Measurements from ENCODE around the gene MAGI1. TPM values are rescaled to one million over a fixed set of nuclear protein-coding genes. Genes with fewer than 3 reads are reported as not detected.

MAGI1 gene
- total and polyA plus RNA-seq, 12 donors = 5.7 to 58.2 (median 37.7) TPM

GRCh38 chr3:65978116-65978515 is 60.6 kb downstream of the MAGI1 start:
- intact Hi-C loops (cut with DNase I) = loop anchor here in 1 of 10 donors (10.0 kb wide), 1 partner anchor 57 kb away; the partner anchor contains the start of gene MAGI1
- Histone ChIP-seq H3K4me3 (no peak overlapping the region), H3K4me1 (peaks cover 0 to 26% (median 14%) of the 10 kb centered on the region in 9 donors), H3K27ac (peak overlapping the region in 1 of 10 donors; percentile 21), H3K9me3 (peaks cover 0 to 3% (median 0%) of the 10 kb centered on the region in 11 donors), H3K36me3 (no peaks in the 10 kb centered on the region), H3K27me3 (no peaks in the 10 kb centered on the region)
- no peak for ATAC-seq
- TF ChIP-seq CTCF (IDR thresholded peaks at IDR 0.05) = no peak
- DNase-seq = no peak

GRCh38 chr3:65975032-65975431 is 63.7 kb downstream of the MAGI1 start:
- WGBS, 2 donors = 87% methylated on average over 3 of the region's 3 CpGs

GRCh38 chr3:65974509-65974908 is 64.2 kb downstream of the MAGI1 start:
- Histone ChIP-seq H3K27me3 (no peaks in the 10 kb centered on the region), H3K9me3 (peaks cover 0 to 3% (median 0%) of the 10 kb centered on the region in 11 donors), H3K4me3 (no peak overlapping the region), H3K36me3 (no peaks in the 10 kb centered on the region), H3K4me1 (peaks cover 4 to 41% (median 24%) of the 10 kb centered on the region in 9 donors), H3K27ac (no peak overlapping the region)
- TF ChIP-seq CTCF (IDR thresholded peaks at IDR 0.05) = no peak
- 94 to 95% methylated on average over 4 of the region's 4 CpGs for WGBS, 2 donors
- peak in 1 of 8 donors; percentile 48 for ATAC-seq
- DNase-seq = no peak
- intact Hi-C loops (cut with DNase I) = loop anchor here in 1 of 10 donors (10.0 kb wide), 1 partner anchor 60 kb away; the partner anchor contains the start of gene MAGI1

More at GRCh38 chr3:65975032-65975431, 63.7 kb downstream of the MAGI1 start:
- intact Hi-C loops (cut with DNase I) = loop anchor here in 1 of 10 donors (10.0 kb wide), 1 partner anchor 60 kb away; the partner anchor contains the start of gene MAGI1
- H3K4me1 ChIP-seq = peaks cover 4 to 41% (median 25%) of the 10 kb centered on the region in 9 donors
- no peak for ATAC-seq
- no peak for DNase-seq
- no peak for TF ChIP-seq CTCF (IDR thresholded peaks at IDR 0.05)
- no peaks in the 10 kb centered on the region for H3K36me3 ChIP-seq
- peaks cover 0 to 3% (median 0%) of the 10 kb centered on the region in 11 donors for H3K9me3 ChIP-seq
- H3K27ac ChIP-seq = no peak overlapping the region
- no peak overlapping the region for H3K4me3 ChIP-seq
- H3K27me3 ChIP-seq = no peaks in the 10 kb centered on the region

GRCh38 chr3:65972765-65973164 is 66.0 kb downstream of the MAGI1 start:
- H3K27ac ChIP-seq = no peak overlapping the region
- TF ChIP-seq CTCF (IDR thresholded peaks at IDR 0.05) = no peak
- H3K4me1 ChIP-seq = peaks cover 4 to 44% (median 29%) of the 10 kb centered on the region in 9 donors
- DNase-seq (no peak), ATAC-seq (no peak)
- WGBS, 2 donors = 98 to 100% methylated on average over 1 of the region's 1 CpG
- H3K4me3 ChIP-seq = no peak overlapping the region
- H3K9me3 ChIP-seq = peaks cover 0 to 3% (median 0%) of the 10 kb centered on the region in 11 donors
- no peaks in the 10 kb centered on the region for H3K36me3 ChIP-seq
- no peaks in the 10 kb centered on the region for H3K27me3 ChIP-seq
- intact Hi-C loops (cut with DNase I) = loop anchor here in 1 of 10 donors (10.0 kb wide), 1 partner anchor 62 kb away; the partner anchor contains the start of gene MAGI1
